ENCODE data around the gene PCDHGB4.
"Not testable (repeated sequence)": the region's sequence is repeated elsewhere in the genome, so short reads cannot be mapped to it uniquely, and the experiment has no call there.

Gene PCDHGB4

GRCh38 chr5:141402553-141403243, 15.2 kb downstream of the PCDHGB4 start, which contains the start of gene PCDHGA9:
TSS of gene PCDHGA9 (plus strand) at chr5:141402778. CDS start at chr5:141402953, 175 bp downstream.
- POLR2A ChIA-PET: no interaction called here

DNA sequence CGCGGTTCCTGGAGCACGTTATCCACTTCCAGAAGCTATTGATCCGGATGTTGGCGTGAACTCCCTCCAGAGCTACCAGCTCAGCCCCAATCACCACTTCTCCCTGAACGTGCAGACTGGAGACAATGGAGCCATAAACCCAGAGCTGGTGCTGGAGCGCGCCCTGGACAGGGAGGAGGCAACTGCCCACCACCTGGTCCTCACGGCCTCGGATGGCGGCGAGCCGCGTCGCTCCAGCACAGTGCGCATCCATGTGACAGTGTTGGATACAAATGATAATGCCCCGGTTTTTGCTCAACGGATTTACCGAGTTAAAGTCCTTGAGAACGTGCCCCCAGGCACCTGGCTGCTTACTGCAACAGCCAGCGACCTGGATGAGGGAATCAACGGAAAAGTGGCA, 15.9 kb downstream of the PCDHGB4 start:
- ChIA-PET POLR2A (no interaction called here), CTCF (interaction anchor here (1.4 to 1.5 kb wide), 3 partner anchors 14 to 164 kb away, joined by 3 to 6 read pairs (median 3); partner anchors contain the start of gene PCDHGB7)
- TF ChIP-seq, protein P1, sequence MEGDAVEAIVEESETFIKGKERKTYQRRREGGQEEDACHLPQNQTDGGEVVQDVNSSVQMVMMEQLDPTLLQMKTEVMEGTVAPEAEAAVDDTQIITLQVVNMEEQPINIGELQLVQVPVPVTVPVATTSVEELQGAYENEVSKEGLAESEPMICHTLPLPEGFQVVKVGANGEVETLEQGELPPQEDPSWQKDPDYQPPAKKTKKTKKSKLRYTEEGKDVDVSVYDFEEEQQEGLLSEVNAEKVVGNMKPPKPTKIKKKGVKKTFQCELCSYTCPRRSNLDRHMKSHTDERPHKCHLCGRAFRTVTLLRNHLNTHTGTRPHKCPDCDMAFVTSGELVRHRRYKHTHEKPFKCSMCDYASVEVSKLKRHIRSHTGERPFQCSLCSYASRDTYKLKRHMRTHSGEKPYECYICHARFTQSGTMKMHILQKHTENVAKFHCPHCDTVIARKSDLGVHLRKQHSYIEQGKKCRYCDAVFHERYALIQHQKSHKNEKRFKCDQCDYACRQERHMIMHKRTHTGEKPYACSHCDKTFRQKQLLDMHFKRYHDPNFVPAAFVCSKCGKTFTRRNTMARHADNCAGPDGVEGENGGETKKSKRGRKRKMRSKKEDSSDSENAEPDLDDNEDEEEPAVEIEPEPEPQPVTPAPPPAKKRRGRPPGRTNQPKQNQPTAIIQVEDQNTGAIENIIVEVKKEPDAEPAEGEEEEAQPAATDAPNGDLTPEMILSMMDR (IDR thresholded peaks at IDR 0.05; ENCODE audit: control extremely low read depth, extremely low read depth, low read depth, missing control alignments): no peak
- DNase-seq (ENCODE audit: extremely low spot score): no peak

More at GRCh38 chr5:141402553-141403243, 15.2 kb downstream of the PCDHGB4 start, which contains the start of gene PCDHGA9:
- TF ChIP-seq, protein P1 (IDR thresholded peaks at IDR 0.05; ENCODE audit: control extremely low read depth, extremely low read depth, low read depth, missing control alignments): peak; percentile 15
- CTCF ChIA-PET: interaction anchor here (1.4 to 1.5 kb wide), 3 partner anchors 15 to 165 kb away, joined by 3 to 6 read pairs (median 3); partner anchors contain the start of gene PCDHGB7
- no peak for DNase-seq (ENCODE audit: extremely low spot score)

GRCh38 chr5:141407790-141408505, 20.4 kb downstream of the PCDHGB4 start, which contains the start of gene PCDHGB6:
TSS of gene PCDHGB6 (plus strand) at chr5:141408021. CDS start at chr5:141408203, 182 bp downstream.
- POLR2A ChIA-PET: not testable (repeated sequence)
- CTCF ChIA-PET: interaction anchor here (0.6 to 4.2 kb wide), 21 partner anchors 10 to 553 kb away, joined by 3 to 42 read pairs (median 4); partner anchors contain the start of genes PCDHGA1, PCDHGA11, PCDHGB2 and PCDHGB5
- TF ChIP-seq, protein P1 (IDR thresholded peaks at IDR 0.05; ENCODE audit: control extremely low read depth, extremely low read depth, low read depth, missing control alignments): peak; percentile 55
- peak; percentile 57 for DNase-seq (ENCODE audit: extremely low spot score)

- TF ChIP-seq, protein P1 (IDR thresholded peaks at IDR 0.05; ENCODE audit: control extremely low read depth, extremely low read depth, low read depth, missing control alignments): no peak
- ChIA-PET CTCF (interaction anchor here (1.0 to 2.6 kb wide), 3 partner anchors 11 to 148 kb away, joined by 3 to 8 read pairs (median 4); partner anchors contain the start of gene PCDHGA11), POLR2A (no interaction called here)
- no peak for DNase-seq (ENCODE audit: extremely low spot score)
Measured at GRCh38 chr5:141409598-141410306, 22.3 kb downstream of the PCDHGB4 start.

- CTCF ChIA-PET: interaction anchor here (1.2 to 12.7 kb wide), 7 partner anchors 10 to 152 kb away, joined by 3 to 180 read pairs (median 53); partner anchors contain the start of genes PCDHGA1, PCDHGA11 and PCDHGB5
- POLR2A ChIA-PET: no interaction called here
- DNase-seq (ENCODE audit: extremely low spot score): no peak
- TF ChIP-seq, protein P1 (IDR thresholded peaks at IDR 0.05; ENCODE audit: control extremely low read depth, extremely low read depth, low read depth, missing control alignments): no peak
Measured at GRCh38 chr5:141411575-141411974, 24.1 kb downstream of the PCDHGB4 start.
